HS-27A (cell line): ENCODE results near the gene ARSB.

ENCODE experiments used
- DNase-seq: peaks from one replicate; pipeline ENCODE4 v3.0.0-alpha.2; 2012; ENCODE audit warnings: low read depth, missing footprints

The ARSB gene

DNA sequence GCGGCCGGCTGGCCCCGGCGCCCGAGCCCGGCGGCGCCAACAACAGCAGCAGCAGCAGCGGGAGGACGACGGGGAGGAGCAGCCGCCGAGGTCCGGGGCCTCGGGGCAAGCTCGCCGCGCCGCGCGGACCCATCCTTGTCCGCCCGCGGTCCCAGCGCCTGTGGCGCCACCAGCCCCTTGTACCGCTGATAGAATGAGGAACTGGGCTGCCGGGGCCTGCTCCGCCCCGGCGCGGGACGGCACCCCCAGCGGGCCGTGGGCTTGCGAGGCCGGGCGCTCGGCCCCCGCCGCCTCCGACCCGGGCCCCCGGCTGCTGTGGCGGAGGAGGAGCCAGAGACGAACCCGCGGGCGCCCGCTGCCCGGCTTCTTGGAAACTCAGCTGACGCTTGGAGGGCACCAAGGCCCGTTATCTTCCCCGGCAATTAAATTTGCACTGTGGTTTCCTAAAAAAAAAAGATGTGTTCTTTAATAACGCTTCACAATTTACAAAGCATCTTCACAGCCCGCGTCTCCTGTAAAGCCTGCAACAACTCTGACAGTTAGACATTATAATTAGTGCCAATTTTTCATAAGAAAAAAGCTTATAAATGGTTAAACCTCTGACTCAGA lies at the start of gene ARSB:
TSS of gene ARSB (minus strand) at position 195 of the 609 bp plus-strand sequence. CDS start at position 133, 62 bp downstream.
- DNase-seq: no peak

- no peak for DNase-seq
Measured at GRCh38 chr5:79032782-79033181, 47.7 kb upstream of the ARSB start.

- DNase-seq: no peak
Measured at GRCh38 chr5:79032031-79032695, 47.1 kb upstream of the ARSB start.

DNA sequence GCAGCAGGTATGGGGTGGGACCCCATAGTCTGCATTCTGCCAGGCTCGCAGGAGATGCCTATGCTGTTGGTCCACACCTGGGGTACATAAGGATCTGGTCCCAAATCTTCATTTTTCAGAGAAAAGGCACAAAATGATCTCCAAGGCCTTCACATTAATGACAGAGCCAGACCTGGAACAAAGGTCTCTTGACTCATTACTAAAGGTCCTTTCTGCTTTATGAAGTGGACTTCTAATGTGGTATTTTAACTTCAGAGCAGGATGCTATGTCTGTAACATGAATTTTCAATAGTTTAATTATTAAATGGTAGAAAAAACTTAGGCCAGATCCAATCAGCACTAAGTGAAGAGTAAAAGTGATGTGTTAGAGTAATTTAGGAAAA lies 46.4 kb upstream of the ARSB start:
- no peak for DNase-seq

- DNase-seq: no peak
Measured at GRCh38 chr5:79030663-79031484, 45.8 kb upstream of the ARSB start.

GRCh38 chr5:79025054-79025472 lies 40.0 kb upstream of the ARSB start:
- no peak for DNase-seq

DNA sequence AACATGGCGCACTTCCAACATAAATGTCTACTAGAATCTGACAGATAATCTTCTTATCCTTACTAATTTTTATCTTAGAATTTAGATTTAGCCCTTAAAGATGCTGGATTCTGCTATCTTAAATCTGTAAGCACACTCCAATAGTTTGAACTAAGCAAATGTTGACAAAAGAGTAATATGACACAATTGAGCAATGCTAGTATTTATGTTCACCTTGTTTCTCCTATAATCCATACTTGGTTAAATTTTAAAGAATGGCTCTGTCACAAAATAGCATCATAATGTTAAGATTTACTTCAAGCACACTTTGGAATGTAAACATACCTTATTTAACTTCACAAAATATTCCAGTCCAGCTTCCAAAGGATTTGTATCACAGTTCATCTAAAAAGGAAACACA lies 38.8 kb upstream of the ARSB start:
- no peak for DNase-seq

DNA sequence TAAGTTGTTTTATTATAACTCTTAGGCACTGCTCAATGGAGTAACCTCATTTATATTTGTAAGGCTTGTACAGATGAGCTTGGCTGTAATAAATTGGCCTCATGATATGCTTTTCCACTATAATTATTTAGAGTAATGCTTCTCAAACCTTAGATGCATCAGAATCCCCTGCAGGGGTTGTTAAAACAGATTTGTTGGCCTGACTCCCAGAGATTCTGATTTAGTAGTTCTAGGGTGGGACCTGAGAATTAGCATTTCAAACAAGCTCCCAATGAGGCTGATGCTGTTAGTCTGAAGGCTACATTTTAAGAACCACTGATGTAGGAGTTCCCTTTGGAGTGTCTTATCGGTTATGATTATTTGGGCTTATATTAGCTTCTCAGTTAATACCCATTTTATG lies 38.2 kb upstream of the ARSB start:
- no peak for DNase-seq

DNA sequence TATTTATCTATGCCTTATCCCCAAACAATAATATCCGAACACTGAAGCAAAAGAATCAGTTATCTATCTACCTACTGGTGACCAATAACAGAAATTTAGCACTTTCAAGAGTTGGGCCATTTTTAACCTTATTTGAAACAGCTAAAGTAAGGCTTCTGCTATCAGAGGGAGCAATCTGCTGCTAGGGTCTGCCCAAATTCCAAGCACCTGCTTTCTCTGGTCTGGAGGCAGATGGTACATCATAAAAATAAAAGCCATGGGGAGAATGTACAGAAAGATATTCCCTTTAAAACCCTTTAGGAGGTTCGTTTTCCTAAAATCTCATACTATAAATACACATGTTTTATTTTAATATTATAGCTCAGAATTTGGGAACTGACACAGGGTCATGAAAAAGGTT lies 37.7 kb upstream of the ARSB start:
- DNase-seq: no peak

- DNase-seq: no peak
Measured at GRCh38 chr5:79021753-79022152, 36.6 kb upstream of the ARSB start.

DNA sequence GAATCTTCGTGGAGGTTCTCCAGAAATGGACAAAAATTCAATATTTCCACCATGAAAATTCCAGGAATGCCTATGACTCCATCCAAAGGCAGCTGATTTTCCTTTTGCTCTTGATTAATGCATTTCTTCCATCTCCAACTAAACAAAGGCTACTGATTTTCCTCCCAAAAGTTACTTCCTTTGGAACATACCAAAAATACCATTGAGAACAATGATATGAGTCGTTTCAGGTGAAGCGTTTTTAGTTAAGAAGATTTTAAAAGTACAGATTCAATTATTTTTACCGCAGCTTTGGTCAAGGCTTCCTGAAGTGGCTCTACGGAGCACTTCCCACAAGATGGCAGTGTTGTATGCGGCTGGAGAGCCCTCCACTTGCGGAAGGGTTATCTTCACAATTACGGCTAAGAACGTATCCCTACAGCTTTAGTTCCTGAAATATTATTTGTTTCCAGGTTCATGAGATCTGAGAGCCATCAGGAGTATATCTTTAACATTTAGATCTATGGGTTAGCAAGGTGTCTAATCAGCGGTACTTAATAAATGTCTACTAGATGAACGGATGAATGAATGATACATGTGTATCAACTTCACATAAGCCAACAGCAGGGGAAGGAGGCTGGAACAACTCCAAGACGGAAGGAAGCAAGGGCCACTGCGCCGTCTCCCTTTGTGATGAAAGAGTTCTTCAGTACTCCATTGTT lies 35.9 kb upstream of the ARSB start:
- DNase-seq: peak; percentile 59

DNA sequence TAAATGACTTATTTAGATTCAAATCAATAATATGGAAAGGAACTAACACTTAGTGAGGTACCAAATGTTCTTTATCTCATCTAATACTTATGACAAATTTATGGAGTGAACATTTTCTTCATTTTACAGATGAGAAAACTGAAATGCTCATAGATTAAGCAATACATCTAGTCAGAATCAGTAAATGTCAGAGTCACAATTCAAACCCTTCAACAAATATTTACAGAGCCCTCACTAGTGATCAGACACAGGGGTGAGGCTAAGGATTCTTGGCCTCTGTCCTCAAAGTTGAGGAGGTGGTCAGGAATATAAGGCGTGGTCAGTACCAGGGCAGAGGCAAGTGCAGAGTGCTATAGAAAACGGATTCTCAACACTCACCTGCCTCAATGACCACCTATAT lies 29.5 kb upstream of the ARSB start:
- DNase-seq: no peak

DNA sequence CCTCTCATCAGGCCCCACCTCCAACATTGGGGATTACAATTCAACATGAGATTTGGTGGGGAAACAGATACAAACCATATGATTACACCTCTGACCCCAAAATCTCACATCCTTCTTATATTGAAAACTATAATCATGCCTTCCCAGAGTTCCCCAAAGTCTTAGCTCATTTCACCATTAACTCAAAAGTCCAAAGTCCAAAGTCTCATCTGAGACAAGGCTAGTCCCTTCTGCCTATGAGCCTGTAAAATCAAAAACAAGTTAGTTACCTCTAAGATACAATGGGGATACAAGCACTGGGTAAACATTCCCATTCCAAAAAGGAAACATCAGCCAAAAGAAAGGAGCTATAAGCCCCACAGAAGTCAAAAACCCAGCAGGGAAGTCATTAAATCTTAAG lies 26.8 kb upstream of the ARSB start:
- no peak for DNase-seq

DNA sequence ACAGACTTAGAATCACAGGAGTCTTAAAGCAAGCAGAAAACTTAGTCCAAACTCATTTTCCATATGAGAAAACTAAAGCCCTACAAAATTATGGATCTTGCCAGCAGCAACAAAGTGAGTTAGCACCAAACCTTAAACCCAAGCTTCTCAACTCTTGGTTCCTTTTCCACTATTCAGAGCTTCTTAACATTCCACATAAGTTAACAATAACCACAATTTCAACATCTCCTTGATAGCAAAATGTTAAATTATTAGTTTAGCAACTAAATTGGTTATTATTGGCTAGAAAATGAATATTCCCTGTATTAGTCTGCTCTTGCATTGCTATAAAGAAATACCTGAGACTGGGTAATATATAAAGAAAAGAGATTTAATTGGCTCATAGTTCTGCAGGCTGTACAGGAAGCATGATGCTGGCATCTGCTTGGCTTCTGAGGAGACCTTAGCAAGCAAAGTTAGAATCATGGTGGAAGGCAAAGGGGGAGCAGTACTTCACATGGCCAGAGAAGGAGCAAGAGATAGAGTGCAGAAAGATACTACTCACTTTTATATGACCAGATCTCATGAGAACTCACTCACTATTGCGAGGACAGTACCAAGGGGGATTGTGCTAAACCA lies 26.2 kb upstream of the ARSB start:
- no peak for DNase-seq

GRCh38 chr5:79008362-79008761 lies 23.3 kb upstream of the ARSB start:
- no peak for DNase-seq

- DNase-seq: no peak
Measured at GRCh38 chr5:79007872-79008271, 22.8 kb upstream of the ARSB start.

- DNase-seq: no peak
Measured at GRCh38 chr5:79005936-79006631, 21.0 kb upstream of the ARSB start.

DNA sequence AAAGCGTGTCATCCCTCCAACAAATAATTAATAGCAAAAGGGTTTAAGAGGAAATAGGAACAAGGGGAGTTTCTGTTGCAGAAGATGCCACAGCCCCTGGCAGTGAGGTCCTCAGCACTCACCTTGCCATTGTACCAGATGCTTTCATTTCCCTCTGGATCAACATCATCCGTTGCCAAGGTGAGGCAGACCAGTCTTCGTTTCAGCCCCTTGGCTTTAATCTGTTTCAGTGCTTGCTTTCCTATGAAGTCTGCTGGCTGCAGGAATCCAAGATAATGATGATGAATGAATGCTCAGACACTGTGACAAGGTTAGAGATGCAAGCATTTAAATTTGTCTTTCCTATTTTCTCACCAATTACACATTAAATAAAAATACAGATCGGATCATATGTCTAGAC lies 20.0 kb upstream of the ARSB start:
- no peak for DNase-seq

GRCh38 chr5:79002374-79002773 lies 17.3 kb upstream of the ARSB start:
- DNase-seq: no peak

DNA sequence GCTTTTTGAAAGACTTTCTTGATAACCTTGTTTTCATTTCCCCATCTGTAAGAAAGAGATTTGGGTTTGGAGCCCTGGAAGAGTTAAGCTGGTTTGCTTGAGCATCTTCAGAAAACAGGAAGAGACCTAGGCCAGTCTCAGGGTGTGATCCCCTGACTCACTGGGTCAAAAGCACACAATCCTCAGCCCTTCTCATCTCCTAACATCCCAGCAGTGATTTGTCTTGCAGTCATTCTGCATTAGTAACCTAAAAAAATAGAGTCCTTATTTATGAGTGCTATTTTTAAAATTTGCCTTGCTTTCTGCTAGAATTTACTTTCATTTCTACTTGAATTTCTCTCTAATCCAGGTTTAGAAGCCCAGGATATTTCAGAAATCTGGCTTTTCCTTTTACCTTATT lies 16.4 kb upstream of the ARSB start:
- no peak for DNase-seq

DNA sequence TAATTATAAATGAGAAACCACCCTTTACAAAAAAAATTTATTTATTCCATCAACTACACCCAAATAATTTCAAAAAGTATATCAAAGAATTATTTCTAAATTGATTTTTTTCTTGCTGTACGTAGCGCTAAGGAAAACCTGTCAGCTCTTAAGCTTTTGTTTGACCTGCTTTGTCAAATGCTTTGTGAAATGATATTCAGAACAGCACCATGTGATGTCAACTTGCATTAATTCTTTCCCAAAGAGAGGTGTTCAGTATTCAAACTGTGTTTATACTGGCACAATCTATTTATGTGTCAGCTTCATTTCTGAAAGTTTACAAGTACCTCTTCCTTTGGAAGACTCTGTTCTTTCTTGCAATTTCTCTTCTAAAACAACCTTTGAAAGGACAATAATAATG lies 12.0 kb upstream of the ARSB start:
- DNase-seq: no peak
